Measurements from ENCODE around the gene SLC38A10.

The SLC38A10 gene

GRCh38 chr17:81277946-81278693, 17.0 kb downstream of the SLC38A10 start:
- DNase-seq (ENCODE audit: low read depth): no peak

GRCh38 chr17:81277421-81277820, 17.7 kb downstream of the SLC38A10 start:
- DNase-seq (ENCODE audit: low read depth): no peak

GRCh38 chr17:81276781-81277180, 18.3 kb downstream of the SLC38A10 start:
- DNase-seq (ENCODE audit: low read depth): no peak

DNA sequence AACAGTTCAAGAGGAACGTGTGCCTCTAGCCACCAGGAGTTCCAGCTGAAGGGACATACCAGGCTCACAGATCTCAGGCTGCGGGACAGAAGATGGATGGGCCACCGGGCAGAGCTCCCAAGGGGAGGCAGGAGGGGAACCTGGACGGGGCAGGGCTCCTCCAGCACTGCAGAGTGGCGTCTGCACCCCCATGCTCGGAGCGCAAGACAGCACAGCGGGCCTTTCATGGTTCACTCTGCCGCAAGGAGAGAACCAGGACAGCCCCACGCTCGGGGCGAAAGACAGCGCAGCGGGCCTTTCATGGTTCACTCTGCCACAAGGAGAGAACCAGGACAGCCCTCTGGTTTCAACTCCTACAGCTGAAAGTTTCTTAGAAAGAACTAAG, 20.6 kb downstream of the SLC38A10 start:
- no peak for DNase-seq (ENCODE audit: low read depth)

DNA sequence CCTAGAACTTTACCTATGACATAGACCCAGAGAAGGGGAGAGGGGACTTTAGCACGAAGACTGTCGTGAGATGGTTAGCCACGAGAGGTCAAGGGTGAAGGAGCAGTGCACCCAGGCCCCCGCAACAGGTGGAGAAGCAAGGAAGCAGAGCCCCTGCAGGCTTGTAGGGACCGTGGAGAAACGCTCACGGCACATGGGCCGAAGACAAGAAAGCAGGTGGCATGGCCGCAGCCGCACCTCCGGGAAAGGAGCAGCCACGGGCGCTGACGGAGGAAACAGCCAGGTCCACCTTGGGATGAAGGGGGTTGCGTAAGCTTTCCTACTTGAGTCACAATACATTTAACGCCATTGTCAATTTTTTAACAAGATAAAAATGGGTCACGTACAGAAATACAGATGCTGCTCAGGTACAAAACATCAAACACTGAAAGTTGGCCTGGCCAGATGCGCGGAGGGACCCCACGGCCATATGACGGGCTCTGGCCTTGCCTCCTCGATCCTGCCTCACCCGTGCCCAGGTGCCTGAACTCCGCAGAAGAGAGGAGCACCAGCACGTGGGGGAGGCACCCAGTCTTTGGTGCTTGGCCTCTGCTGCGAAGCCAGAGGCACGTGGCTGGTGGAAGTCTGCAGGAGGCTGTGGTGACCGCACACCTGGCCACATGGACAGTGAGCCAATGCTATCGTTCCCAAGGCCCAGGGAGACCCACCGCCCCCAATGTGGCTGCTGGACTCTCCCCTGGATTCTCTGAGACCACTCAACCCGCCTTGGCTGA, 21.2 kb downstream of the SLC38A10 start:
- no peak for DNase-seq (ENCODE audit: low read depth)

GRCh38 chr17:81272616-81273015, 22.5 kb downstream of the SLC38A10 start:
- no peak for DNase-seq (ENCODE audit: low read depth)

GRCh38 chr17:81271226-81271625, 23.9 kb downstream of the SLC38A10 start:
- DNase-seq (ENCODE audit: low read depth): no peak

DNA sequence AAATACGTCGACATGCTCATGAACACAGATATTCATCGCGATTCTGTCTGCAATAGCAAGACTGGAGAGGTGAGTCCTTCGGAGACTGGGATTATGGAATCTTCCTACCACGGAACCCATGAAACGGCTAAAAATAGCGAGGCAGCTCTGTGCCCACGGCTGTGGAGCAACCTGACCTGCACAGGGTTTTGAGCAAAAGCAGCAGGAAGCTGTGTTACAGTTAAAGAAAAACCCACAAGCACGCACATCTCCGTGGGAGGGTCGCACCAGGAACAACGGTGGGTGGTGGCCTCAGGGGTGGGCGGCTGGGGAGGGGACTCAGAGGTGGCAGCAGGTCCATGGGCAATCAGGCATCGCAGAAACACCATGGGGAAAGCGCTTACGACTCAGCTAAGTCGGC, 24.8 kb downstream of the SLC38A10 start:
- no peak for DNase-seq (ENCODE audit: low read depth)

DNA sequence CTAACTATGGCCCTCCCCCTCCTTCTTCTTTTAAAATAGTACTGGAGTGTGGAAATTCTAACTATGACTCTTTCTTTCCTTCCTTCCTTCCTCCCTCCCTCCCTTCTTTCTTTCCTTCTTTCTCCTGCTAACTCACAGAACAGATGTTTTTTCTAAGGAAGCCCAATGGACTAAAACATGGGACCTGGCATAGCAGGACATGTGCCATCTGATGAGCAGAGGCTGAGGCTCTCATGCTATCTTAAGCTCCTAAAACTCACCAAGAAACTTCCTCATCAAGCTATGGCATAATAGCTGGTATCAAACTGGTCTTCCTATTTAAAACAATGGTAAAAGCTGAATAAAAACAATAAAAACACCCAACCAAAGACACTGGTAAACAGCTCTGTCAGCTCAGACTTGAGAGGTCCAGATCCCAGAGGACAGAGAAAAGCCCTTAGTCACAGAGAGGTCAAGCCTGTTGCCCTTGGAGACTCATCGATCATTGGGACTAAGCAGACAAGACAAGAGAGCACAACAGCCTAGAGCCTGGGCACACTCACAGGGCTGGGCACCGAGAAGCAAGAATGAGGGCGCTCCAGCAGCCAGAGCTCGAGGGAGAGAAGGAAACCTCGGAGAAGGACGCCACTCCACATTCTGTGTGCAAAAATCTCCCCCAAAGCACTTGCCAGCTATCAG, 27.6 kb downstream of the SLC38A10 start:
- DNase-seq (ENCODE audit: low read depth): no peak

- no peak for DNase-seq (ENCODE audit: low read depth)
Measured at GRCh38 chr17:81265576-81265975, 29.5 kb downstream of the SLC38A10 start.

DNA sequence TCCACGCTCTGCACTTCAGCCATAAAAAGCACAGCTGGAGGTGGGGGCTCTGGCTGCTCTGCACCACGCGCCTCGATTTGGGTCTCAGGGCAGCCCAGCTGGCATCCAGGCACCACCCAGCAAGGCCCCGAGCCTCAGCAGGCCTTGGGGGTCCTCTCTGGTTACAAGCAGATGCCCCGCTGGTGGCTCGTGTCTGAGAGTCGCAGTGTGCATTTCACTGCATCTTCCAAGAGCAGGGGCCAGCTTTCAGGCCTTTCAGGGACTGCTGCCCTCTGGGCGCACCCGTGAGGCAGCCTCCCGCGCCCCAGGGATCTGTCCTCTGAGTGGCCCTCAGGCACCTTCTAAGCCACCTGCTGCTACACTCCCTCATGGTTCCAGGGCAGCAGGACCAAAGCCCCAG, 30.5 kb downstream of the SLC38A10 start:
- no peak for DNase-seq (ENCODE audit: low read depth)

DNA sequence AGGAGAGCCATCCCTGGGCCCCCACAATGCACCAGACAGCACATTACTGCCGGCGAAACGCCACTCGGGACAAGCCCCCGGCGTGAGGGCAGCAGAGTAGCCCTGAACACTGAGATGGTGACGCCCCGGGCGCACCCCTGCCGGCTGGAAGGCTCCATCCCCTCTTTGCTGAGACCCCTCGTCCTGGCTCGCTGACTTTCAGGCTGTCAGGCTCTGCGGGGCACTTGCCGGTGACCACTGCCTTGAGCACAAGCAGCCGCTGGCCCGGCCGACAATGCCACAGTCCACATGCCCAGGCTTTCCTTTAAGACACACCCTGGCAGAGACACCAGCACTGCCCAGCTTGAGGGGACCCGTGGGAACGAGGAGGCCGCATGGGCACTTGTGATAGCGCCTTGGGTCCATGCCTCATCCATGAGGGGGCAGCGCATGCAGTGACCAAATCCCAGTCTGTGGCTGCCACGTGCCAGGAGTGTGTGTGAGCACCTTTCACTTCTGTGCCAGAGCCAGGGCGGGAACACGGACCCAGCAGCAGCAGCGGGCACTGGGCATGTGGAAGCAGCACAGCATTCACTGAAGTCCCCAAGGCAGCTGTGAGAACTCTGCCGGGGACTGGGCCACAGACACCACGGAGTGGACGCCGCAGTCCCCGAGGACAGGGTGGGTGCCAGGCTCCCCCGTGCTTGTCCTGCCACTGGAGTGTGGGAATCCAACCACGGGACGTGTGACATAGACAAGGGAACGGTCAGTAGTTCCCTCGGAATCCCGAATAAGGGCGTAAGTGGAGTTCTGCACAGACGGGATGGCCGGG, 31.5 kb downstream of the SLC38A10 start:
- DNase-seq (ENCODE audit: low read depth): no peak

GRCh38 chr17:81261582-81262336, 33.3 kb downstream of the SLC38A10 start:
- no peak for DNase-seq (ENCODE audit: low read depth)

- DNase-seq (ENCODE audit: low read depth): no peak
Measured at GRCh38 chr17:81261096-81261495, 34.0 kb downstream of the SLC38A10 start.

DNA sequence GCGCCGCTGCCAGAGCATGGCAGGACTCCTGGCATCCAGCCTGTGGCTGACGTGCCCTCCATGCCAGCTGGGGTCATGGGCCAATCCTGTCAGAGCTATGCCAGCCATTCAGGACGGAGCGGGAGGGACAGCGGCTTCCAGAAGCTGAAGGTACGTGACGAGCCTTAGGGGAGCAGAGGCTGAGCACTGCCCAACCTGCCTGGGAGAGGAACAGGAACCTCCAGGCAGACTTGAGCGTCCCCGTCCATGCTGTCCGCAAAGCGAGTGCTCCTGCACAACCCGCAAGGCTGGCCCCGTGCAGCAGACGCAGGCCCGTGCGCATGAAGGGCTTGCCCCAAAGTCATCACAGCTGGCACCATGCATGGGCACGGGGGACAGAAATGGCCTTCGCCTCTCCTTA, 34.5 kb downstream of the SLC38A10 start:
- no peak for DNase-seq (ENCODE audit: low read depth)

GRCh38 chr17:81260171-81260570, 34.9 kb downstream of the SLC38A10 start:
- DNase-seq (ENCODE audit: low read depth): no peak

- no peak for DNase-seq (ENCODE audit: low read depth)
Measured at GRCh38 chr17:81259058-81259605, 36.0 kb downstream of the SLC38A10 start.

- DNase-seq (ENCODE audit: low read depth): no peak
Measured at GRCh38 chr17:81258292-81258691, 36.8 kb downstream of the SLC38A10 start.

- DNase-seq (ENCODE audit: low read depth): no peak
Measured at GRCh38 chr17:81257533-81257932, 37.6 kb downstream of the SLC38A10 start.

- no peak for DNase-seq (ENCODE audit: low read depth)
Measured at GRCh38 chr17:81256616-81257015, 38.5 kb downstream of the SLC38A10 start.
